GM21825 (cell line): Measurements from ENCODE around the gene TMEM131.
"Not testable (repeated sequence)": the region's sequence is repeated elsewhere in the genome, so short reads cannot be mapped to it uniquely, and the experiment has no call there.

ENCODE experiments used
- ATAC-seq: cut with Tn5 transposase; IDR thresholded peaks from one replicate; pipeline ENCODE4 v1.9.1; 2021; ENCODE audit warnings: mild to moderate bottlenecking, moderate library complexity; ENCODE audit not compliant: unreplicated experiment

The TMEM131 gene

DNA sequence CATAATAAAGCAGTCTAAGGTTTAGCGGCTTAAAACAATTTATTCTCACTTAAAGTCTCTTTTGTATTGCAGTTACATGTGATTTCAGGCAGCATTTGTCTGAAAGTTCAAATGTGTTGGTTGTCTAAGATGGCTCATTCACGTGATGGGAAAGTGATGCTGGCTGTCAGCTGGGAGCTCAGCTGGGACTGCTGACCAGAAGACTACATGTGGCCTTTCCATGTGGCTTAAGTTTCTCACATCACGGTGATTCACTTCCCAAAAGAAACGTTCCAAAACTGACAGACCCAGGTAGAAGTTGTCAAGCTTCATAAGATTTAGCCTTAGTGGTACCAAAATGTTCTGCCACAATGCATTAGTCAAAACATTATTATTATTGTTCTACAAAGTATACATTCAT is 76.9 kb downstream of the TMEM131 start:
- ATAC-seq, result no peak

DNA sequence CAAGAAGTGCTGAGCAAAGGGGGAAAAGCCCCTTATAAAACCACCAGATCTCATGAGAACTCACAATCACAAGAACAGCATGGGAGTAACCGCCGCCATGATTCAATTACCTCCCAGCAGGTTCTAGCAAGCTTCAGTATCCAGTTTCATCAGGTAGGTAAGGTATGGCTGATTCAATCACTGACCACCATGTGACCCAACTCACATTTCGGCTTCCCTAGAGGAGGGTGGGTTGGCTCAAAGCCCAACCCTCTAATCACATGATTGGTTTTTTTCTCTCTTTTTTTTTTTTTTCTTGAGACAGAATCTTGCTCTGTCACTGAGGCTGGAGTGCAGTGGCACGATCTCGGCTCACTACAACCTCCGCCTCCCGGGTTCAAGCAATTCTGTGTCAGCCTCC is 78.1 kb downstream of the TMEM131 start:
- ATAC-seq, result not testable (repeated sequence)

DNA sequence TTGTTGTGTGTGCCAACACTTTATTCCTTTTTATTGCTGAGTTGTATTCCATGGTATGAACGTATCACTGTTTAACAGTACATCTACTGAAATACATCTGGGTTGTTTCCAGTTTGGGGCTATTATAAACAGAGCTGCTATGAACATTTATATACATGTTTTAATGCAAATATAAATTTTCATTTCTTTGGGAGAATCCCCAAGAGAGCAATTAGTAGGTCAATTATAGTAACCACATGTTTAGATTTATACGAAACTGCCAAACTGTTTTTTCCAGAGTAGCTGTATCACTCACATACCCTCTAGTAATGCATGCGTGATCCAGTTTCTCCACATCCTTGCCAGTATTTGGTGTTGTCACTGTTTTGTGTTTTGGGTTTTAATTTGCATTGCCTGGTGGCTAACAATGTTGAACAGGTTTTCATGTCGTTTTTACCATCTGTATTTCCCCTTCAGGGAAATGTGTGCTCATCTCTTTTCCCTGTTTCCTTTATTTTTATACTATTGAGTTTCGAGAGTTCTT is 81.0 kb downstream of the TMEM131 start:
- no peak for ATAC-seq

DNA sequence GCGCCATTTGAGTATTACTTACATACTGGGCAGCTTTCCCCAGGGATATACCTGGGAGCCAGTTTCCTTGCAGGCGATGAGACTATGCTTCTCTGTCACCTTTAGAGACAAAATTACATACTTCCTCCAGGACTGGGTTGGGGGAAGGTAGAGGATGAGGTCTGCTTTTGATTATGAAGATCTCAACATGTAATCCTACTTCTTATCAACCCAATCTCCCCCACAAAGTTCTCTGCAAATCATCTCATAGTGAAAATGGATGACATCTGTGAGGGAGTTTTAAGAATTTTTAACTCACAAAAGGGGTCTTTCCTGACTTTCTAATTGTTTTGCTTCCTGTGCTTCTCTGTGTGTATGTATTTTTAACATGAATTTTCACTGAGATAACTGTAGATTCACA is 81.9 kb downstream of the TMEM131 start:
- ATAC-seq, result no peak

DNA sequence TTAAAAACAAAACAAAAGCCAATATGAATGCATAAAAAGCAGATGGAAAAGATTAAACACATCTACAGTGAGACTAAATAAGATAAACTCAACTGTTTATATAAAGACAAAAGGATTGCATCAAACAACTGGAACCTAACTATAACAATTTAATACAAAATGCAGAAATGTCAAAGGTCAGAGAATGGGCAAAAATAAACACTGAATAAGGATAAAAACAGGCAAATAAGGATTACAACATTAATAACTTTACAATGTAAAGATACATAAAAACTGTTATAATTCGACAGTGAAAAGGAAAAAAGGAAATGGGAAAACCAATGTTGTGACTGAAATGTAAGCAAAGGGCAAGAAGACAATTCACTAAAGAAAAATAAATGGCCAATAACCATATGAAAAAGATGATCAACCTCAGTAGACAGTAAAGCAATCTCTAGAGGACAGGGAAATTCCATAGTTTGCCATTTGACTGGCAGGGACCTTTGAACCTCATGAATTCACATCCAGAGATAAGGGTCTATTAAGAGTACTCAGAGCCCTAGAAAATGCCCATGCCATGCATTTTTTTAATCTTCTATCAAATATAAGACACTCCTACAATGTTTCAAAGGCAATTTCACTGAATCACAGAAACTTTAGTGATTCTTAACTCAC is 83.7 kb downstream of the TMEM131 start:
- no peak for ATAC-seq

DNA sequence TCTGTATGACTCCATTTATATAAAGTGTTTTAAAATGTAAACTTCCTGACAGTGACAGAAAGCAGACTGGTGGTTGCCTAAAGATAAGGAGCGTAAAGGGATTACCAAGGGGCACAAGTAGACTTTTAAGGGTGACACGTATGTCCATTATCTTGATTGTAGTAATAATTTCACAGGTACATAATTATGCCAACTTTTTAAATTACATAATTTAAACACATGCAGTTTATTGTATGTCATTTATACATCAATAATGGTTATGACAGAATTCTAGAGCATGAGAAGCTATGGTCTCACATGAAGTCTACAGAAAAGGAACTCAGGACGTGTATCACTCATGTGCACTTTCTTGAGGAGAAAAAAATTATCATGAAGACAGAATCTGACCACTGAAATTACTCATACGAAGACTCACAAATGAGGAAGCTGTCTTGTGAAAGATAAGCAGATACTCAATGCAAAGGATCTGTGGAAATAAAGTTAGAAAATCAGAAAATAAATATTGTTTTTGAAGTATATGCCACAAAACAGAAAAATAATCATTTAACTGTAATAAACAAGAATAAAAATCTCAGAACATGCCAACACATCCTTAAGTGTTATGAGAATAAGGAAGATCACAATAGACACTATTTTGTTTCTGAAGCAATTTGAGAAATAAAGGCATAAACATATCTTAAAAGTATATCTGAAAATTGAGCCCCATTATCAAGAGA is 84.4 kb downstream of the TMEM131 start:
- peak; percentile 49 for ATAC-seq

GRCh38 chr2:97910403-97911205 is 85.1 kb downstream of the TMEM131 start:
- no peak for ATAC-seq

- ATAC-seq, result no peak
These were observed 87.5 kb downstream of the TMEM131 start for GRCh38 chr2:97908208-97908676.

GRCh38 chr2:97907369-97908100 is 88.2 kb downstream of the TMEM131 start:
- no peak for ATAC-seq

DNA sequence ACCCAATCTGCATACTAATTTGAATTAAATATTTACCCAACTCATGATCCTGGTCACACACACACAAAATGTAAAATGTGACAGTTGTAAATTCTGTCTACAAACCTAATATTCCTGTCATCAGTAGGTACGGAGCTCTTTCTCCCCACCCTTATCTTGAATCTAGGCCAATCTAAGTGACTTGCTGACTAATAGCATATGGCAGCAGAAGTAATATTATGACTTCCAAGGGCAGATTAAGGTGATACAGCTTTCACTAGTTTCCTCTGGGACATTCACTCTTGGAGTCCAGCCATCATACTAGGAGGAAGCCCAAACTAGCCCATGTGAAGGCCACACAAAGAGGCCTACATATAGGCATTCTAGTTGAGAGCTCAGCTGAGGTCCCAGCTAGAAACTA is 89.4 kb downstream of the TMEM131 start:
- ATAC-seq, result no peak

DNA sequence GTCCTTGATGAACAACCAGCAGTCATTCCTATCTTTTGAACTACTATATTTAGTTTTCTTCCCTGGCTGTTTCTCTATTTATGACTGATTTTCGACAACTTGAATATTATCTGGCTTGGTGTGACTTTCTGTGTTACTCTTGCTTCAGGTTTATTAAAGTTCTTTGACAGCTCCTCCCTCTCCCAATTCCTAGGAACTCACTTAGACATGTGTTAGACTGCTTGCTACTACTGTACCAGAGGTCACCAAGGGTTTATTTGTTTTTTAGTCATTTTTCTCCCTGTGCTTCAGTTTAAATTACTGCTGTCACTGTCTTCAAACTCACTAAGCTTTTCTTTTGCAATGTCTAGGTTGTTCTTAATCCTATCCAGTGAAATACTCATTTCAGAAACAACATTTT is 90.5 kb downstream of the TMEM131 start:
- no peak for ATAC-seq

DNA sequence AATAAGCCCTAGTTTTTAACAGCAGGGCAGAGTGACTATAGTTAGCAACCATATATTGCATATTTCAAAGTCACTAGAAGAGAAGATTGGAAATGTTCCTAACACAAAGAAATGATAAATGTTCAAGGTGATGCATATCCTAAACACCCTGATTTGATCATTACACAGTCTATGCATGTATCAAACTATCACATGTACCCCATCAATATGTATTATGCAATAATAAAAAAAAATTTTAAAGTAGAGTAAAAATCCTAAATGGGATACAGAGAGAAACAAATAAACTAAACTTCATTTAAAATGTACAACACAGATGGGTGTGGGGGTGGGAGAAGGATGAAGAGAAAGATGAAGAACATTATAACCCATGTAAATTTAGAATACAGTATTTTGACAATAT is 93.9 kb downstream of the TMEM131 start:
- no peak for ATAC-seq

- ATAC-seq, result no peak
These were observed 94.9 kb downstream of the TMEM131 start for GRCh38 chr2:97900806-97901205.

- ATAC-seq, result not testable (repeated sequence)
These were observed 102.7 kb downstream of the TMEM131 start for GRCh38 chr2:97893042-97893441.

- ATAC-seq, result no peak
These were observed 104.1 kb downstream of the TMEM131 start for GRCh38 chr2:97891611-97892010.

DNA sequence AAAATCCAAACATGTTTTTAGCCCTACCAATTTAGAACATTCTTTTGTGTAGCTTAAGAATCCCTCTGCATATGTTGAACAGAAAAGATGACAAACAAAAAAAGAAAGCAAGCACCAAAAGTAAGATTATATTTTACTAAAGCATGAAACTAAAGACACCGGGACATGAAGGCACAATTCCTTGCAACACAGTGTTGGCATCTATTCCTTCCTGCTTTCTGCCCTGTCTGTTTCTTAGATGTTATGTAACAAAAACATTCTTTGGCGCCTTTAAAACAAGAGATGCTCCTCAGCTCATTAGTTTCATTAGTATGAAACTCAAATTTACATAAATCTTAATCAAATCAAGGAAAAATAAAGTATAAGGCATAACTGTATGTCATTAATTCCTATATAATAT is 106.6 kb downstream of the TMEM131 start:
- no peak for ATAC-seq

DNA sequence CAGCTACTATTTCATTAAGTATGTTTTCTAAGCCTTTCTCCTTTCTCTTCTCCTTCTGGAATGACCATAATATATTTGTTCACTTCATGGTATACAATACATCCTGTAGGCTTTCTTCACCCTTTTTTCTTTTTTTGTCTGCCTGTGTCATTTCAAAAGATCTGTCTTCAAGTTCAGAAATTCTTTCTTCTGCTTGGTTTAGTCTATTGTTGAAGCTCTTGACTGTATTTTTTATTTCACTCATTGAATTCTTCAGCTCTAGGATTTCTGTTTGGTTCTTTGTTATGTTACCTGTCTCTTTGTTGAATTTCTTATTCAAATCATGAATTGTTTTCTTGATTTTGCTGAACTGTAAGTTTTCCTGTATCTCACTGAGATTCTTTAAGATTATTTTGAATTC is 109.9 kb downstream of the TMEM131 start:
- no peak for ATAC-seq

GRCh38 chr2:97880334-97880733 is 115.4 kb downstream of the TMEM131 start:
- ATAC-seq, result no peak

DNA sequence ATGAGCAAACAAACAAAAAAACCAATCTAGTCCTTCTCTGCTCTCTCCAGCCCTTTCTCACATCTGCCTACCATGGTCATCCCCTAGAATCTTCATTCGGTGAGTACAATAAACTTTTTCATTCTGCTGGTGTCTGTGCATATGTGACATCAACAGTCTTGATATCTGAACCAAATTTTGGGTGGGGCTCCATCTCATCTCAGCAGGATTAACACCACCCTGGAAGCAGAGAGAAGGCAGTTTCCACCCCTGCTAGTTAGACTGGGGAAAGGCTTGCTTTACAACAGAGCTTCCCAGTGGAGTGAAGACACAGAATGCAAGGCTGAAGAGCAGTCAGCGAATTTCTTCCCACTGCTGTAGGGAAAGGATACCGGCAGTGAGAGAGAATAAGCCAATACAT is 116.9 kb downstream of the TMEM131 start:
- no peak for ATAC-seq

DNA sequence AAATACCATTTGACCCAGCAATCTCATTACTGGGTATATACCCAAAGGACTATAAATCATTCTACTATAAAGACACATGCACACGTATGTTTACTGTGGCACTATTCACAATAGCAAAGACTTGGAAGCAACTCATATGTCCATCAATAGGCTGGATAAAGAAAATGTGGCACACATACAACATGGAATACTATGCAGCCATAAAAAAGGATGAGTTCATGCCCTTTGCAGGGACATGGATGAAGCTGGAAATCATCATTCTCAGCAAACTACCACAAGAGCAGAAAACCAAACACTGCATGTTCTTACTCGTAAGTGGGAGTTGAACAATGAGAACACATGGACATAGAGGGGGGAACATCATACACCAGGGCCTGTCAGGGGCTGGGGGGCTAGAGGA is 117.4 kb downstream of the TMEM131 start:
- not testable (repeated sequence) for ATAC-seq
